Natural killer cell (primary cell): ENCODE measurements around the gene C9orf78. TPM values are rescaled to one million over a fixed set of nuclear protein-coding genes. Genes with fewer than 3 reads are reported as not detected.

Experiments
- ATAC-seq, 3 donors: fragments of 150-1000 bp in 2 of 3; fragments of 200-7000 bp in 1 of 3; cut with Tn5 transposase; 1 replicate in 1 of 3; 2 replicates in 2 of 3; pipeline ENCODE4 v1.10.0; 2021; ENCODE audit warnings: mild to moderate bottlenecking in 2 of 3, moderate library complexity in 2 of 3
- DNase-seq, 2 donors: peaks; one replicate each; pipeline versions ENCODE4 v3.0.0 to v3.0.0-alpha.2; 2013 to 2021; ENCODE audit warnings: mixed read lengths in 1 of 2
- H3K27ac ChIP-seq: one replicate; pipeline ENCODE4 v1.5.1; 2013; ENCODE audit warnings: mild to moderate bottlenecking, low read length
- H3K27me3 ChIP-seq: one replicate; pipeline ENCODE4 v1.6.1; 2013; ENCODE audit warnings: low read length; ENCODE audit not compliant: control insufficient read depth, insufficient read depth
- H3K36me3 ChIP-seq: one replicate; pipeline ENCODE4 v1.6.1; 2013; ENCODE audit warnings: low read length; ENCODE audit not compliant: control insufficient read depth, insufficient read depth
- H3K4me1 ChIP-seq: one replicate; pipeline ENCODE4 v1.6.1; 2013; ENCODE audit warnings: low read length; ENCODE audit not compliant: control insufficient read depth, insufficient read depth
- H3K4me3 ChIP-seq: one replicate; pipeline ENCODE4 v1.5.1; 2013; ENCODE audit warnings: low read length
- H3K9me3 ChIP-seq: one replicate; pipeline ENCODE4 v1.6.1; 2013; ENCODE audit warnings: low read length; ENCODE audit not compliant: control insufficient read depth, insufficient read depth
- H3K27ac Mint-ChIP-seq, 2 donors: one replicate each; pipeline ENCODE4 v1.8.0; 2022; ENCODE audit warnings: mild to moderate bottlenecking in 2 of 2, mixed read lengths in 2 of 2, moderate library complexity in 1 of 2
- H3K27me3 Mint-ChIP-seq, 2 donors: one replicate each; pipeline ENCODE4 v1.8.0; 2022; ENCODE audit warnings: low read depth in 2 of 2, mixed read lengths in 2 of 2
- H3K36me3 Mint-ChIP-seq: one replicate; pipeline ENCODE4 v1.8.0; 2022; ENCODE audit warnings: mixed read lengths
- H3K4me1 Mint-ChIP-seq, 2 donors: one replicate each; pipeline ENCODE4 v1.8.0; 2022; ENCODE audit warnings: mixed read lengths in 2 of 2
- H3K4me3 Mint-ChIP-seq: one replicate; pipeline ENCODE4 v1.8.0; 2022; ENCODE audit warnings: mild to moderate bottlenecking, moderate library complexity, mixed read lengths
- H3K9me3 Mint-ChIP-seq, 2 donors: one replicate each; pipeline ENCODE4 v1.8.0; 2022; ENCODE audit warnings: mixed read lengths in 2 of 2
- CTCF ChIP-seq: fragments of 200-600 bp; IDR thresholded peaks from one replicate; pipeline ENCODE4 v1.8.0; 2022; ENCODE audit warnings: antibody characterized with exemption
- WGBS: methylation state at CpG from one replicate; pipeline ENCODE4 v1.1.7; 2013; ENCODE audit warnings: missing lambda C conversion rate; ENCODE audit not compliant: insufficient coverage; 5-methylcytosine and 5-hydroxymethylcytosine counted together
- intact Hi-C: fragments of 100-400 bp; cut with micrococcal nuclease; formaldehyde crosslinking; loops from one replicate; pipeline ENCODE4 v1.14.2; 2022
- total RNA-seq, 4 donors: library from RNA; stranded (reverse); fragments of 120-200 nt in 1 of 4; gene quantifications; one replicate each; pipeline versions ENCODE4 v1.2.3 to v1.2.4, GENCODE V29; 2013 to 2022

Gene C9orf78
- total RNA-seq, 3 donors from 2014 or later (not counting 1 experiment from before 2014, with no cell fraction given) = 93.7 to 97.9 (median 97.6) TPM

GRCh38 chr9:129781131-129781530, 53.9 kb downstream of the C9orf78 start:
- no peaks in the 10 kb centered on the region for H3K36me3 Mint-ChIP-seq

GRCh38 chr9:129779560-129780190, 55.4 kb downstream of the C9orf78 start:
- Mint-ChIP-seq H3K9me3 (no peaks in the 10 kb centered on the region), H3K36me3 (no peaks in the 10 kb centered on the region), H3K27me3 (peaks cover 13 to 20% of the 10 kb centered on the region in 2 donors), H3K4me3 (no peak overlapping the region), H3K4me1 (peaks cover 10 to 24% of the 10 kb centered on the region in 2 donors), H3K27ac (no peak overlapping the region)
- no peak for TF ChIP-seq CTCF
- Histone ChIP-seq H3K4me3 (no peak overlapping the region), H3K36me3 (no peaks in the 10 kb centered on the region), H3K27ac (no peak overlapping the region), H3K4me1 (peaks cover 17% of the 10 kb centered on the region), H3K9me3 (no peaks in the 10 kb centered on the region), H3K27me3 (no peaks in the 10 kb centered on the region)
- intact Hi-C loops = no loop called here
- DNase-seq = no peak
- 98% methylated on average over 7 of the region's 7 CpGs for WGBS
- ATAC-seq = no peak

More at GRCh38 chr9:129781131-129781530, 53.9 kb downstream of the C9orf78 start:
- Histone ChIP-seq H3K36me3 (no peaks in the 10 kb centered on the region), H3K27ac (no peak overlapping the region), H3K4me1 (peaks cover 17% of the 10 kb centered on the region), H3K4me3 (no peak overlapping the region), H3K27me3 (no peaks in the 10 kb centered on the region), H3K9me3 (no peaks in the 10 kb centered on the region)
- no peaks in the 10 kb centered on the region for H3K9me3 Mint-ChIP-seq
- TF ChIP-seq CTCF = no peak
- no peak overlapping the region for H3K4me3 Mint-ChIP-seq
- H3K4me1 Mint-ChIP-seq = peaks cover 10 to 24% of the 10 kb centered on the region in 2 donors
- 93% methylated on average over 8 of the region's 8 CpGs for WGBS
- intact Hi-C loops = no loop called here
- H3K27ac Mint-ChIP-seq = no peak overlapping the region
- DNase-seq (no peak), ATAC-seq (no peak)
- H3K27me3 Mint-ChIP-seq = peaks cover 14 to 20% of the 10 kb centered on the region in 2 donors

GRCh38 chr9:129778469-129778868, 56.6 kb downstream of the C9orf78 start:
- peaks cover 18 to 27% of the 10 kb centered on the region in 2 donors for H3K4me1 Mint-ChIP-seq
- no peak for ATAC-seq
- 92% methylated on average over 3 of the region's 3 CpGs for WGBS

More at GRCh38 chr9:129778469-129778868, 56.6 kb downstream of the C9orf78 start:
- H3K4me3 Mint-ChIP-seq = no peak overlapping the region
- H3K27me3 Mint-ChIP-seq = peaks cover 6 to 19% of the 10 kb centered on the region in 2 donors
- no peaks in the 10 kb centered on the region for H3K36me3 Mint-ChIP-seq
- H3K27ac ChIP-seq = no peak overlapping the region
- no peaks in the 10 kb centered on the region for H3K9me3 ChIP-seq
- H3K4me1 ChIP-seq = peaks cover 17% of the 10 kb centered on the region
- no peaks in the 10 kb centered on the region for H3K27me3 ChIP-seq
- H3K27ac Mint-ChIP-seq = no peak overlapping the region
- intact Hi-C loops = no loop called here
- no peak for TF ChIP-seq CTCF
- H3K36me3 ChIP-seq = no peaks in the 10 kb centered on the region
- no peak for DNase-seq
- H3K9me3 Mint-ChIP-seq = no peaks in the 10 kb centered on the region
- no peak overlapping the region for H3K4me3 ChIP-seq
